ENCODE measurements around the gene CSF3.

CSF3 gene

DNA sequence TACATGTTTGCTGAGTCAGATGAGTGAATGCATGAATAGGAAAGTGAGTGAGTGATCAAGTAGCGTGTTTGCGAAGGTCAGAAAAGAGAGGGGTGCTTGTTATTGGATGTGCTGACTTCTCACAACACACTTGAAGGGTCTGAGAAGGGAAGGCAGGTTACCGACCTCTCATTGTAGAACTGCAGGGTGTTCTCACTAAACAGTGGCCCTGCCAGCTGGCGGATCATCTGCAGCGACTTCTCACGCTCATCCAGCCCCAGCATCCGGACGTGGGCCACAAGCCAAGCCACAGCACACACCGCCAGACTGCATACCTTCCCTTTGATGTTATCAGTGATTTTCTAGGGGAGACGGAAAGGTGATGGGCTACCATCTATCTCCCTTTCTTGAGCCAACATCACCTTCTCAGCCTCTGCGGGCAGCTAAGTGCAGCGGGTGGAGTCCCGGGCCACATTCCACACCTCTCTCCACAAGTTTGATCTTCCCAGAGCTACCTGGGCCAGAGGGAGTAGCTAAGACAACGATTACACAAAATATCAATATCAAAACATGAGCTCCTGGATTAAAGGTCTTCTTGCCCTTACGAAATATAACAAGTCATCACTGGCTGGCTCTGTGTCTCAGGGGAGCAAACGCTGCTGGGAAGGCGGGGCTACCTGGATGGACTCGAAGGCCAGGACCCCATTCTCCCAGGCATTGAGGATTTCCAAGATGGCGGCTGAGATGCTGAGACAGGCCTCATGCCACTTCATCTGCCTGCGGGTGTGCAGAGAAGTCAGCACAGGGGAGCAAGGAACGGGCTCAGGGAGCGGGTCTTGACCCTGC lies 11.0 kb downstream of the CSF3 start:
- peak in 1 of 2 experiments; percentile 50 for DNase-seq

DNA sequence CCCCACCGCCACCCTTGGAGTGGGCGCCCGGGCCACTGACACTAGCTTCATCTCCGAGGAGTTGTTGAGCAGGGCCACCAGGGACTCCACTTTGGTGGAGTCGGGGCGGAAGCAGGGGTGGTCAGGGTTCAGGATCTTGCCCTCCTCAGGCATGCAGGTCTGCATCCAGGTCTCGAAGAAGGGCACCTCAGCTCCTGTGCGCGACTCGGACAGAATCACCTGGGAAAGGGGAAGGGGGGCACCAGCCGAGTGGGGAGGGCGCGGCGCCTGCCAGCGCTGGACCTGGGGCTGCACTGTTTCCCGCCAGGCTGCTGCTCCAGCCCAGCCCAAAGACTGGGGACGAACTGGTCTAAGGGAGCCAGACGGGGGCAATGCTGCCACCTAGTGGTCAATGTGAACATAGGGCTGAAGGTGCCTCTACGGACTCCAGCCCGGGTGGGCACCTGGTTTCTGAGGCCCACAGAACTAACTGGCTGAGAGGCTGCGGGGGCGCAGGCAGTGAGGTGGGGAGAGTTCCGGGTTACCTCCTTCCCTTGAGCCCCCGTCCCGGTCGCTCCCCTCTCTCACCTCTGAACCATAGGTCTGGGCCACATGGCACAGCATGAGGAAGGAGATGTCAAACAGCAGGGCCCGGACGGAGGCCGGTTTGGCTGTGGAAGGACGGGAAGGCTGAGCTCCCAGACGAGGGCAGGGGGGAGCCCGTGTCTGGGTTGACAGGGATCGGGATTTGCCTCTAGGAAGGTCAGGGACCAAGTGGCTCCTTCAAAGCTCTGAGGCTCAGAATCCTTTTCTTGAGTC lies 11.8 kb downstream of the CSF3 start:
- DNase-seq: peak; percentile 81 to 83

DNA sequence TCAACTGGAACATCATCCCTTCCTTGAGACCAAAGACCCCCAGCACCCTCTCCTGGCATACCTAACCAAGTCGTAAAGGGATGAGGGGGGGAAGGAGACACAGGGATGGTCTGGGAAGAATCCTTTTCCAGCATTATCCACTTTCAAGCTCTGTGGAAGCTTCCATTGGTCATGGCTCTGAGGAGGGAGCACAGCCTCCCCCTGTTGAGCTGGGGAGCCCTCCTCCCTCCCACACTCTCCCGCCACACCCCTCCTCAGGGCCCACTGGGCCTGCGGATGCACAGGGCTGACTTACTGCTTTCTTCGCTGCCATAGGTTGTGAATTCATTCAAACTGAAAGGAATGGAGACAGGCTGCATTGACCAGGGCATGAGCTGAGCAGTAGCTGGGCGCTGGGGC lies 12.4 kb downstream of the CSF3 start:
- no peak for DNase-seq

DNA sequence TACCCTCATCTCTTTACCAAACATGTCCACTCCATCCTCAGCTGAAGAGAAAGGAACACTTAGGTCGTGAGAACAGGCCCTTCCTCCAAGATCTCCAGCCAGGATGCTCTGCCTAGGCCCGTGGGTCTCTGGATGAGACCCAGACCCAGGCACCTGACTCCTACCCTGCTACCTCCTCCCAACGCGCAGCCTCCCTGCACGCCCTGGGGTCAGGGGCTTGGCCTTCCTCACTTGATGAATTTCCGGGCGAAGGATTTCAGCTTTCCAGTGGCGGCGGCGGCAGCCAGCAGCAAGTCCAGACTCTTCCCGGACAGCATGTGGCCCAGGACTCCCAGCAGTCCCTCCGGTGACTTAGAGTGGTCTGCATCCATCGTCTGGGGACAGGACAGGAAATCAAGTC lies 13.4 kb downstream of the CSF3 start:
- DNase-seq: no peak

DNA sequence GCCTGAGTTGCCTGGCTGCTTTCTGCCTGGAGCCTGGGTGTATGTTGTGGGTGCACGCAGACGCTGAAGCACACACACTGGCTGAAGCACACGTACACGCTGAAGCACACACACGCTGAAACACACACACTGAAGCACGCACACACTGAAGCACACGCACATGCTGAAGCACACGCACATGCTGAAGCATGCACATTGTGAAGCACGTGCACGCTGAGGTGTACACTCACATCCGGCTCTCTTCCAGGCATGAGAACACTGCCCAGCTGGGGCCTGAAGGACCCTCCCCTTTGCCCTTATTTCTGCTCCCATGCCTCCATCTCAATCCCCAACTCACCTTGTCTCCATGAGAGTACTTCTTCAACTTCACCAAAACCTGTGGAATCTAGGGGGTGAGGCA lies 16.5 kb downstream of the CSF3 start:
- DNase-seq: no peak

DNA sequence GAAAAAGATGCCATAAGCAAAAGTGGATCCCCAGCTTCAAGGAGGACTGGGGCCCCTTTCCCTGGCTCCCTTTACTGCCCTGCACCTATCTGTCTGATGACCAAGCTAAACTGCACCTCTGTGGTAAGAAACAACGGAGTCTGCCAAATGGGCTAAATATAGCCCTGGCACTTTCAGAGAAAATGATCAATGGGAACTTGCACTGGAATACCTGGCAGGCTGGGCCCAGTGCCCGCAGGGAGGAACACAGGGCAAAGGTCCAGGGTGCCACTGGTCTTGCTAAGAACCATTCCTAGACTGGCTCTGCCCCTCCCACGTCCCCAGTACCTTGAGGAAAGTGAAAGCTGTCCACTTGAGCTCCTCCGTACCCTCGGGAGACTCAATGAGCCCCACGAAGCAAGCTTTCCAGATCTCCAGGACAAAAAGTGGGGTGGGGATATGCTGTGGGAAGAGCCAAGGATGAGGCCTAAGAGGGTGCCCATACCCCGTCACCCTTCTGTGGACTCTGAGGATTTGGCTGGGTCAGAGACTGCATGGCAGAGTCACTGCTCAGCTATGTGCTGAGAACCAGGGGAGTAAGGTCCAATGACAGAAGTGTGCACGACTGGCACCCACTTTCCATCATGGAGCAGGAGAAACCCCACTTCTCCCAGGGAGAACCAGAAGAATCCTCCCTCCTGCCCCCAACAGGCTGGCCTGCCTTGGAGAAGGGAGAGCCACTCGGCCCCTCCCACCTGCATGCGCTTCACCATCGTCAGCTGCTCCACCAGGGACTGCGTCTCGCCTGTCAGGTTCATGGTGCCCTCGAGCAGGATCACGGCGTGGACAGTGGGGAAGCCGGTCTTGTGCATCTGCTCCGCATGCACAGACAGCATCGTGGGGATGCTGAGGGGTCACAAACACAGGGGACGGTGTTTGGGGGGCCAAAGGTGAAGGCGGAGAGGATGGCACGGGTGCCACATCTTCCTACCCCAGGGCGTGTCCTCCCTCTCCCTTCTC lies 17.4 kb downstream of the CSF3 start:
- no peak for DNase-seq

DNA sequence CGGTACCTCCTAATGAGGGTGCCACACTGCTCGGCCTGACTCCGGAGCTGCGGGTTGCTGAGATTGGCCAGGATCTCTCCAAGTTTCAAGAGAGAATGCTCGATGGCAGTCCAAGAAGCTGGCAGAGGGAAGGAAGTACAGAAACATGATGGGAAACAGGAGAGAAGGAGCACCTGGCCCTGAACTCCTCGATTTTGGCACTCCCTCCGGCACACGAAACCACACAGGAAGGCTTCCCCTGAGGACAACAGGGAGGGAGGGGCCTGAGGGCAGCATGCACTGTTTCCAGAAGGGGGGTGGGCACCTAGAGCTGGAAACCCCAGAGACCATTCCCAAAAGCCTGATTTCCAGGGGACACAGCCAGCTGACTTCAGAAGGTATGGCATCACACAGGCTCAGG lies 18.1 kb downstream of the CSF3 start:
- no peak for DNase-seq

DNA sequence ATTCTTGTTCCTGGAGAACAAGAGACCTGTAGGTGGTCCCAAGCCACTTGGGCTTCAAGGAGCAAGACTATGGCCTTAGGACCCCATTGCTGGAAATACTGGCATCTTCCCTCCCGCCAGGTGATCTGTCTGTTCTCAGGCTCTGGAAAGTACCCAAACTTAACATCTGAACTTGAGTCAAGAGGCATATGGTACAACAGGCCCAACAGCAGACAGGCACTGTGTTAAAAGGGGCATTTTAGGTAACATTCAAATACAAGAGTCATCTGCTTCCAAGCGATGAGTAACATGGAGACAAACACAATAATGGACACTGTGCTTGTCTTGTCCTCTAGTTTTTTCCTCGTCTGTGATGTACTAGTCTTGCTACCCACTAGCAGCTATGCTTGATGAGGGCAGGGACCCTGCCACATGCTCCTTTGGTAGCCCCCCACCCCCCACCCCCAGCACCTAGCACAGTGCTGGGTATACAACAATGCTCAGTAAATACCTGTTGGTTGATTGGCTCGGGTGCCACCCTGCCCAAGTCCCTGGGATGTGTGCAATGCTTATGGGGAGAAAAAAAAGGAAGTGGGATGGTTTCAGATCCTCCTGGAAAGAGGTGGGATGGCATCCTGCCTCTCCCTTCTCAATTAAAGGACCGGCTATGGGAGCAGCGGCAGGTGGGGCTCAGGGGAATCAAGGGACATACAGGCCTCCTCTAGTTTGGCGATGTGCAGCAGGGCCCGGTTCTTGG lies 19.4 kb downstream of the CSF3 start:
- DNase-seq: no peak

DNA sequence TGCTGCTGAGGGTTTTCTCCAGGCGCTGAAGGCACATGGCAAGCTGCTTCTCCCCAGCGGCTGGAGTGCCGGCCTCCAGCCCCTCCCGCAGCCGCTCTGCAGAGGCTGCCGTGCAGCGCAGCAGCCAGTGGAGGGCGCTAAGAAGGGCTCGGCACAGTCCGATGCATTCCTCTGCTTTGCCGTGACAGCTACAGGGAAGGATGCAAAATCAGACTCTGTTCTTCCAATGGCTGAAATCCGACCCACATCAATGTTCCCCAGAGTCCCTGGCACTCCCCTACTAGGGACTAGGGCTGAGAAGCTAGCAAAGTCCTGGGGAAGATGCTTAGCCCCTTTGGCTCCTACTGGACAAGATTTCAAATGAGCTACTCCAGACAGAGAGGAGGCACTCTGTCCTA lies 19.9 kb downstream of the CSF3 start:
- DNase-seq: peak in 1 of 2 experiments; percentile 35

DNA sequence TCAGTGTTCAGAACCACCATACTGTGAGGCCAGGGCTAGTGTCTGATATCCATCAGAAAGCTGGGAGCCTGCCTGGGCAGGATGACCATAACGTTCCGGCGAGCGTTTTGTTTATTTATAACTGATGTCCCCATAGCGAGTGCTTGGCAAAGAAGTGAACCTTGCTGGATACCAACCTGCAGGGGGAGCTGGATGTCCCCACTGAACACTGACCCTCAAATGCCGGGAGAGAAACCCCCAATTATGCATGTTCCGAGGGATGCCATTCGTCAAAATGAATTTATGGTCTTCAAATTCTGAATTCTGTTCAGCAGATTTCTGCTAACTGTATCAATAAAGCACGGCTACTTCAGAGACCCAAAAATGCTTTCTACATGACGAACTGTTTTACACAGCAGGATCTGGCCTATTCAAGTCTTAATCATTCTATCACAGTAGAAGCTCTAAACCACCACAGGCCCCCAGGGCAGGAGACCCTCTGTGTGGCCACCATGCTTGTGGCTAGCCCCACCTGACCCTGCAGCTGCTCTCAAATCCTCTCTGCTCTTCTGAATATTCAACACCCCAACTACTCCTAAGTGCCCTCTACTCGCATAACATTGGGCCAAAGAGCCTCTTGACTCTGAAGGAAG lies 23.8 kb downstream of the CSF3 start:
- DNase-seq: no peak

DNA sequence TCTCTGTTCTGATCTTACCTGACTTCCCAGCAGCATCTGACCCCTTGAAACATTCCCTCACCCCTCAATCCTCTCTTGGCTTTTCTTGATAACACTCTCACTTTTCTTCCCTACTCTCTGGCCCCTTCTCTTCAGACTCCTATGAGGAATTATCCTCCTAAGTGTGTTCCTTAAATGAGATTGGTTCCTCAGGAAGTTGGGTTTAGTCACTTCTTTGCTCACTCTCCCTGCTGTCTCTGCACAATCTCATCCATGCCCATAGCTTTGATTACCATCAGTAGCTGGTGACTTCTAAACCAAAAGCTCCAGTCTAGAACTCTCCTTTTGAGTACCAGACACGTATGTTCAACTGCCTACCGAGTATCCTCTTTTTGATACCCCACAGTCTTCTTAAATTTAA lies 26.0 kb downstream of the CSF3 start:
- DNase-seq: no peak

DNA sequence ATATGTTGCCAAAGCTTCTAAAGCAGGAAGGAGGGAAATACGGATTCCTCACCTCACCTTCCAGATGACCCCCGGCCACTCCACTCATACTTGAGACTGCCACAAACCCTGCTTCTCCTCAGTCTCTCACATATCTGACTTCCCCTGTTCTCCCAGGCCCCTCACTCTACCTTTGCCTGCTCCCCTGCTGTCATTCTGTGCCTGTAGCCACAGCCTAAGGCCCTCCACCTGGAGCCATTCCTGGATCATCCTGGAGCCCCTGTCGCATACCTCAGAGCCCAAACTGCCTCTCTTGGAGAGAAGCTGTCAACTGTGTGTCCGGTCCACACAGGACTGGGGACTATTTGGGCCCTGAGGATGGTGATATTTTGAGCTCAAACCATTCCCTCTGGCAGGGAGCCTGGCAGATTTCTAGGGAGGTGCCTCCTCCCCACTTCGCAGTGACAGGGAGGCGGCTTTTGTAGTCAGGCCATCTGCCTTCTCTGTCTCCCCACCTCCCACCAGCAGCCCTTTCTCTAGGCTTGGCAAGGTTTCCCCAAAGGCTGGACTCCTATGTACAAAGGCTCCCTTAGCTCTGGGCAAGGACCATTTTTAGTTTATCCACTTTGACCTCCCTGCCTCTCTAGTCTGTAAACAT lies 41.3 kb downstream of the CSF3 start:
- no peak for DNase-seq

DNA sequence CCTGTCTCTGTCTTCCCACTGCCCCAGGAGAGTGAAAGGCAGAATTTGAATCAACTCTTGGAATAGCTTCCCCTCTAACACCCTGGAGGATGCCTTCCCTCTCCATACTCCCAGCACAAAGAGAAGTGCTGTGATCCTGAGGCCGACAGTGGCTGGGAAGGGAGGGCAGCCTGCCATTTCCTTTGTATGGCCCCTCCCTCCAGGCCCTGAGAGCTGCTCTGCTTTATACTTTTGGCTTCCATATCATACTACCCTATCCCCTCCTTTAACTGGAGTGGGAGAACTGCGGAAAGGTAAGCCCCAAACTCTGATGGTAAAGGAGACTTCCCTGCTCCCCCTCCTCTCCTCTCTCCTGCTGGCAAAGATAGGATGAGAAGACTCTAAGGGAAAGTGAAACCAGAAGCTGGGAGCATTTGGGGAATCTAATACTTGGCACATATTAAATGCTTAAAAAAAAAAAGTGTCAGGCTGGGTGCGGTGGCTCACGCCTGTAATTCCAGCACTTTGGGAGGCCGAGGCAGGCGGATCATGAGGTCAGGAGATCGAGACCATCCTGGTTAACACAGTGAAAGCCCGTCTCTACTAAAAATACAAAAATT lies 43.0 kb downstream of the CSF3 start:
- DNase-seq: no peak

DNA sequence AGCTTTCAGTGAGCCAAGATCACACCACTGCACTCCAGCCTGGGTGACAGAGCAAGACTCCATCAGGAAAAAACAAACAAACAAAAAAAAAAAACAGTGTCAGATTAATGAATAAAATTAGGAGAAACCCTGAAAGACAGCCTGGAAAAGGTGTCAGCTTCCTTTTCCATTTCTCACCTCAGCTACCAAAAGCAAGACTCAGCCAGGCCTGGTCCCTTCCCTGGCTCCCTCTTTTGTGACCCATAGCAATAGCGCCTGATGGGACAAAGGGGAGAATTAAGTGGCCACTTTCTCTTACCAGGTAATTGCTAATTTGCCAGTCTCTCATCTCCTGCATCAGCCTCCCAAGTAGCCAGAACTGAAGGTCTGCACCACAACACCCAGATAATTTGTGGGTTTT lies 43.6 kb downstream of the CSF3 start:
- no peak for DNase-seq

DNA sequence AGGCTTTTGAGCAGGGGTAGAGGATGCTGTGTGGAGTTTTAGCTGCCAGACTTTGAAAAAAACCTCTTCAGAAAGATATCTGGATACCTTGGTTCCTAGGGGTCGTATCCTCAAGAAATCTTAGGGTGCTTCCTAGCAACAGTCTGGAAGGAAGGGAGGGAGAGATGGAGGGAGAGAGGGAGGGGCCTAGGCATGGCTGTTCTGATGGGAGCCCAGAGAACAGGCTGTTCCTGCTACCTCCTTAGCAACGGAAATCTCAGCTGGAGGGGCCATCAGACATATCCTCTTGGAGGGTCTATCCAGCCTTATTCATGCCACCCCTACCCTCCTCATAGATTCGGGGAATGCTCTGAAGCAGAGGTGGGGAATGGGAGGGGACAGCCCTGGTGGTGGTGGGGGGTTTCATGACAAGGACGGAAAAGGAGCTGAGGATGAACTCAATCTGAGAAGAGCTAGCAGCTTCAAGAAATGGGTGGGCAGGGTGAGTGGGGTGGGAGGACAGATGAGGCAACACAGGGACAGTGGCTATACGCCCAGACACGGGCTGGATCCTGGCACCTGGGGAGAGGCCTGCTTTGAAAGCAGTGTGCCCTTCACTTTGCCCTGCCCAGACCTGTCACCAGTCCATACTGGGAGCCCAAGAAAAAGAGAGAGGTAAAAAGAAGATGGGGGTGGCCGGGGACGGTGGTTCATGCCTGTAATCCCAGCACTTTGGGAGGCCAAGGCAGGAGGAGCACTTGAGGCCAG lies 44.7 kb downstream of the CSF3 start:
- no peak for DNase-seq

DNA sequence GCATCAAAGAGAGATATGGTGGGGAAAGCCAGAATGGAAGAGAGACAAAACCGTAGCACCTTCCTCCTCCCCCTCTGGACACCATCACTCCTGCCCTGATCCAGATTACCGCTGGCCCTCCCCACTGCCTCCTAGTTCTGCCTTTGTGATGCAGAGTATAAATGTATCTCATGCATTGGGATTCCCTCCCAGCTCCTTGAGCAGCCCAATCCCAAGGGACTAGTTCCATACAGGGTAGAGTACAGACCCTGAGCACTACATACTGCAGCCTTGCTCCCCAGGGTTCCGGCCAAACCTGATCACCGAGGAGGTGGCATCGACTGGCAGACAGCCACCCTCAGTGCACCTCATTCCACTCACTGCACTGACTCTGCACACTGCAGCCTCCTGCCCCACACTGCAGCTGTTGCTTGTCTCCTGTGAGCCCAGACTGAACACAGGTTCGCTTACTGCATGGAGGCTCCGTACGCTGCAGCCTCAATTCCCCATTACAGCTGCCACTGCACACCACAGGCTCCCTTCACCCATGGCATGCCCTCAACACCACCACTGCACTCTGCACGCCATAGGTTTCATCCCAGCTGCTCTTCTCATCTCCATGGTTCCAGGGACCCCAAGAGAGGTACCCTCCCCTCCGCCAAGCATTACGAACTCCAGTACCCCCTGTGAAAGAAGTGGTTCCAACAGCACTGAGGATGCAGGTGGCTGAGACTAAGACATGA lies 45.8 kb downstream of the CSF3 start:
- DNase-seq: no peak

DNA sequence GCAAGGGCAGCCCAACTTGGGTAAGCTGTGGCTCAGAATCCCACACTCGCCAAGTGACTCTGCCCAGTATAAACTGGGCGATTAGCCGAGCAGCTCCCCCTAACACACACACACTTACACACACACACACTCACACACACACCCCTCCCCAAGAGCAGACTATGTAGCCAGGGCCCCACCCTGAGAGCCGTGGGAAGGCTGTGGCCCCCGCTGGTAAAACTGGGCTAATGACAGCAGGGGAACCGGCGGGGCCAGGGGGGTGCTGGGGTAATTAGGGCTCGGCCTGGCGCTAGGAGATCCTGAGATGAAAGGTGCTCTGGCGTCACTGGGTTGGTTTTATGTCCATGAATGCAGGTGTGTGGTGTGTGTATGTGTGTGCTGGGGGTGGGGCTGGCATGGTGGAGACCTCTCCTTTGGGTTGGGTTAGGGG lies 46.4 kb downstream of the CSF3 start:
- no peak for DNase-seq

DNA sequence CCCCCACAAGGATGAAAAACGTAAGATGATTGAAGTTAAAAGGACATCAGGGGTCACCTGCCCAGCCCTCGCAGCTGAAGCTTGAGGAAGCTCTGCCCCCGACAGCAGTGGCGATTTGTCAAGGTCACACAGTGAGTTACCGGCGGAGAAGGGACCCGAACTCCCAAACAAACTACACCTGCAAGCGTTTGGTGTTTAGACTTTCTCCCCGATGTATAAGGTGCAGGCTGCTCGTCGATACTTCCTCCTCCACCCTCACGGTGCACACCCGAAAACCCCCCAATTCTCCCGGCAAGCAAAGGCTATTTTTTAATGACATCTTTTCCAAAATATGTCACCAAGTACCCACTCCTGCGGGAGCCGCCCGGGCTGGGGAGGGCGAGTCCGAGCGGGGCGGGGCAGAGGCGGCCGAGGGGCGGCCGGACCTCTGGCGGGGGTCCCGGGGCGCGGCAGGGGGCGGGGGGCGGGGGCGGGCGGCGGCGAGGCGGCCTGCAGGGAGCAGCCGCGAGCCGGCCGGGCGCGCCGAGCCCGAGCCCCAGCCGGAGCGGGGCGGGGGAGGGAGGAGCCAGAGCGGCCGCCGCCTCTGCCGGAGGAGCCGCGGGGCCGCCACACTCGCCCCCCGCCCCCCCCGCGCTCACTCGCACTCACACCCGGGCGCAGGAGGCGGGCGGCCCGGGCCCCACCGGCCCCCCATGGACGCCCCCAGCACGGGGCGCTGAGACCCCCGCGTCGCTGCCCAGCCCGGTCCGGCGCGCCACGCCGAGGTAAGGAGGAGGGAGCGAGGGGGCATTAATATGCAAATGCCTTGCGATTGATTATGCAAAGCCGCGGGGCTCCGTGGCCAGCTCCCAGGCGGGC lies 47.3 kb downstream of the CSF3 start, which contains the start of gene THRA:
Gene THRA (plus strand): TSS at position 637 of the 858 bp plus-strand sequence. CDS start 11,524 bp downstream, outside the sequence.
- peak; percentile 71 to 78 for DNase-seq

All from activated T-cell treated with anti-CD3 and anti-CD28 coated beads, Interleukin-2, amount 50 U/mL, for 48 hours (primary cell).